CD4-positive, alpha-beta memory T cell (primary cell): ENCODE results near the gene SRGAP3. TPM values are rescaled to one million over a fixed set of nuclear protein-coding genes. Genes with fewer than 3 reads are reported as not detected.

ENCODE experiments used
- CTCF ChIA-PET: fragments of 350-600 bp; sonication (Branson Sonifier 250); formaldehyde crosslinking; loops from one replicate; lab custom pipeline; 2021; ENCODE audit warnings: inconsistent platforms; ENCODE audit not compliant: partially characterized antibody; lab: Charles Lee
- POLR2A ChIA-PET: fragments of 350-600 bp; sonication (Branson Sonifier 250); formaldehyde crosslinking; loops from one replicate; lab custom pipeline; 2021; ENCODE audit not compliant: partially characterized antibody; lab: Charles Lee
- DNase-seq, 5 donors: peaks; one replicate each; pipeline versions ENCODE4 v3.0.0 to v3.0.0-alpha.2; 2020 to 2022; ENCODE audit warnings: mixed read lengths in 1 of 5
- H3K27ac ChIP-seq: one replicate; pipeline ENCODE4 v1.7.0; 2013; ENCODE audit warnings: low read depth, low read length
- H3K27me3 ChIP-seq: 2 replicates; pipeline ENCODE4 v1.7.0; 2013; ENCODE audit warnings: mild to moderate bottlenecking, low read length, moderate library complexity; ENCODE audit not compliant: insufficient read depth
- H3K36me3 ChIP-seq: 2 replicates; pipeline ENCODE4 v1.7.0; 2013; ENCODE audit warnings: mild to moderate bottlenecking, low read length, moderate library complexity; ENCODE audit not compliant: insufficient read depth
- H3K4me1 ChIP-seq: 2 replicates; pipeline ENCODE4 v1.7.0; 2013; ENCODE audit warnings: mild to moderate bottlenecking, low read length, moderate library complexity; ENCODE audit not compliant: insufficient read depth
- H3K4me3 ChIP-seq, 2 donors: one replicate each; pipeline ENCODE4 v1.7.0; 2013; ENCODE audit warnings: low read length in 2 of 2, mild to moderate bottlenecking in 1 of 2
- H3K9me3 ChIP-seq, 2 donors: one replicate each; pipeline ENCODE4 v1.7.0; 2013; ENCODE audit warnings: low read length in 2 of 2, control low read depth in 1 of 2; ENCODE audit not compliant: control insufficient read depth in 1 of 2
- H3K27ac Mint-ChIP-seq, 7 donors: one replicate each; pipeline ENCODE4 v1.8.0; 2020 to 2021; ENCODE audit warnings: mixed read lengths in 7 of 7, mild to moderate bottlenecking in 6 of 7, inconsistent platforms in 3 of 7, moderate library complexity in 3 of 7
- H3K27me3 Mint-ChIP-seq, 2 donors: one replicate each; pipeline ENCODE4 v1.8.0; 2020 to 2021; ENCODE audit warnings: mixed read lengths in 2 of 2
- H3K36me3 Mint-ChIP-seq, 2 donors: one replicate each; pipeline ENCODE4 v1.8.0; 2020 to 2021; ENCODE audit warnings: mixed read lengths in 2 of 2, inconsistent platforms in 1 of 2, mild to moderate bottlenecking in 1 of 2
- H3K4me1 Mint-ChIP-seq, 4 donors: one replicate each; pipeline ENCODE4 v1.8.0; 2020 to 2021; ENCODE audit warnings: mixed read lengths in 4 of 4, mild to moderate bottlenecking in 1 of 4
- H3K4me3 Mint-ChIP-seq, 8 donors: one replicate each; pipeline ENCODE4 v1.8.0; 2020 to 2021; ENCODE audit warnings: mixed read lengths in 8 of 8, mild to moderate bottlenecking in 7 of 8, moderate library complexity in 6 of 8, inconsistent platforms in 3 of 8
- H3K9me3 Mint-ChIP-seq, 8 donors: one replicate each; pipeline ENCODE4 v1.8.0; 2020 to 2021; ENCODE audit warnings: mixed read lengths in 8 of 8, mild to moderate bottlenecking in 5 of 8, inconsistent platforms in 3 of 8, moderate library complexity in 1 of 8
- intact Hi-C: fragments of 100-400 bp; cut with micrococcal nuclease; formaldehyde crosslinking; loops from one replicate; pipeline ENCODE4 v1.15.1; 2023
- polyA plus RNA-seq, 2 donors: library from polyadenylated mRNA; unstranded; fragments of 300-500 nt; fragmentation: Illumina TruSeq; gene quantifications; one replicate each; pipeline ENCODE4 v1.2.3, GENCODE V29; 2021
- total RNA-seq, 2 experiments: library from RNA; stranded (reverse); gene quantifications; one replicate each; pipeline ENCODE4 v1.2.3, GENCODE V29; 2021

The SRGAP3 gene
- total and polyA plus RNA-seq, 4 experiments from 2014 or later = 0.35 to 2.4 (median 1.7) TPM

DNA sequence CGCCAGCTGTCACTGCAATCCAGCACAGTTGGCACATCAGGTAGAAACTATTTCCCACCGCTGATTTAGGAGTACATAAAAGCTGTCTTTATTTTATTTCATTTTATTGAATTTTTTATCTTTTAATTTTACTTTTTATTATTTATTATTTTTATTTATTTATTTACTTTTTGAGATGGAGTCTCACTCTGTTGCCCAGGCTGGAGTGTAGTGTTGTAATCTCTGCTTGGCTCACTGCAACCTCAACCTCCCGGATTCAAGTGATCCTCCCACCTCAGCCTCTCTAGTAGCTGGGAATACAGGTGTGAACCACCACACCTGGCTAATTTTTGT lies 31.0 kb downstream of the SRGAP3 start:
- intact Hi-C loops = no loop called here
- Mint-ChIP-seq H3K4me1 (no peaks in the 10 kb centered on the region), H3K9me3 (no peaks in the 10 kb centered on the region), H3K4me3 (no peak overlapping the region), H3K27ac (no peak overlapping the region), H3K36me3 (no peaks in the 10 kb centered on the region), H3K27me3 (no peaks in the 10 kb centered on the region)
- CTCF ChIA-PET = no interaction called here
- Histone ChIP-seq H3K4me3 (no peak overlapping the region), H3K27me3 (no peaks in the 10 kb centered on the region), H3K27ac (no peak overlapping the region), H3K4me1 (no peaks in the 10 kb centered on the region), H3K9me3 (no peaks in the 10 kb centered on the region), H3K36me3 (no peaks in the 10 kb centered on the region)
- DNase-seq = no peak
- POLR2A ChIA-PET = no interaction called here

DNA sequence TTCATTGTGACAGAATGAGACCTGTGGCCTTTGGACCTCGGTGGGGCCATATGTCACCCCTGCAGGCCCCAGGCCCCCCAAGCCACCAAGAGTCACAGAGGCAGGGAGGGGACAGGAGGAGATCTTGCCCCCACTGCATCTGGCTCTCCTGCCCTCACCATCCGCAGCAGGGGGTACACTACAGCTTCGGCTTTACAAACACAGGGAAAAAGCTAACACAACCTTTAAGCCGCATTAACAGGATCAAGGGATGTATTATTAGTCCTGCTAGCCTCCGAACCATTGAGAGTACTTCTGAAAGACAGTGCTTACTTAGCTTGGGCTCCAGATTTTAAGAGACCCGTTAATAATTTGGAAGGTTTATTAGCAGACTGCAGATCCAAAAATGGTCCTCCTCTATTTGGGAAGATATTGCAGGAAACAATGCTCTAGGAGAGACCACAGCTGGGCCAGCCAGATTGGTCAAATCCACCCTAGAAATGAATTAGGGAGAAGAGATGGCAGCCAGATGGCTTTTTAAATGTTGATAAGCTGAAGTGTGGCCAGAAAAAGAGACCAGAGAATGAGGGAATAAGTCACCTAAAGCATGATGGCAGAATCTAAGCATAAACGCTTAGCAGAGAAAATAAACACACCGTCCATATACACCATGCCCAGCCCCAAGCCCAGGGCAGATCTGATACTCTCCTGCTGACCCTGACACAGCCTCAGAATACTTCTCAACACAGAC lies 31.5 kb downstream of the SRGAP3 start:
- H3K27ac Mint-ChIP-seq = no peak overlapping the region

DNA sequence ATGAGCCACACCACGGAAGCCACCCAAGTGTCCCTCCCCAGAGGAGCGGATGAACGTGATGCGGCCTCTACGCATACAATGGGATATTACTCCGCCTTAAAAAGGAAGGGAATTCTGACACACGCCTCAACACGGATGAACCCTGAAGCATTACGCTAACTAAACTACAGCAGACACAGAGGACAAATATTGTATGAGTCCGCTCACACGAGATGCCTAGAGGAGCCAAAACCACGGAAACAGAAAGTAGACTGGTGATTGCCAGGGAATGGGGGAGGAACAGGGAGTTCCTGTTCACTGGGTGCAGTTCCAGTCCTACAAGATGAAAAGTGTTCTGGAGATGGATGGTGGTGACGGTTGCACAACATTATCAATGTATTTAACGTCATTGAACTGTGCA lies 32.7 kb downstream of the SRGAP3 start:
- Histone ChIP-seq H3K27me3 (no peaks in the 10 kb centered on the region), H3K4me1 (no peaks in the 10 kb centered on the region), H3K36me3 (no peaks in the 10 kb centered on the region), H3K9me3 (no peaks in the 10 kb centered on the region), H3K27ac (no peak overlapping the region), H3K4me3 (no peak overlapping the region)
- Mint-ChIP-seq H3K4me1 (no peaks in the 10 kb centered on the region), H3K27ac (peak overlapping the region in 1 of 7 donors; percentile 31), H3K36me3 (no peaks in the 10 kb centered on the region), H3K9me3 (no peaks in the 10 kb centered on the region), H3K27me3 (no peaks in the 10 kb centered on the region), H3K4me3 (no peak overlapping the region)
- ChIA-PET POLR2A (no interaction called here), CTCF (no interaction called here)
- intact Hi-C loops = no loop called here
- DNase-seq = no peak

More for the DNA sequence above, 31.5 kb downstream of the SRGAP3 start:
- ChIA-PET CTCF (no interaction called here), POLR2A (no interaction called here)
- Mint-ChIP-seq H3K27me3 (no peaks in the 10 kb centered on the region), H3K9me3 (no peaks in the 10 kb centered on the region), H3K4me1 (no peaks in the 10 kb centered on the region), H3K36me3 (no peaks in the 10 kb centered on the region), H3K4me3 (no peak overlapping the region)
- no peaks in the 10 kb centered on the region for H3K36me3 ChIP-seq
- no peak overlapping the region for H3K27ac ChIP-seq
- DNase-seq = no peak
- H3K27me3 ChIP-seq = no peaks in the 10 kb centered on the region
- no peaks in the 10 kb centered on the region for H3K9me3 ChIP-seq
- H3K4me1 ChIP-seq = no peaks in the 10 kb centered on the region
- intact Hi-C loops = no loop called here
- H3K4me3 ChIP-seq = no peak overlapping the region

DNA sequence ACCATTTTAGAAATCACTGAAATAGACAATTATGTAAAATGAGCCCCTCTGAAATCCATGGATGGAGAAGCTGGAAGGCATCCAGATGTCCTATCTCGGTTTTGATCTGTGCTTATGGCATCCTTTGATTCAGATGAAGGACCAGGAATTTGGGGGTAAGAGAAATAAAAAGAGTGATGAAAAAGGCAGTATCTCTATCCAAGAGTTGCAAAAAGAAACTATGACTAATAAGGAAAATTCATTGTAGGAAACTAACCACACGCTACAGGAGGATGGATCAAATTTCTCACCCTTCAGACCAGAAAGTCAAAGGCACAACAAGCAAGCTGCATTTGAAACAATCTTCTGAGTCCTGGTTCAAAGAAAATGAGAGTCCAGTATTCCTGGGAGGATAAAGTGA lies 34.8 kb downstream of the SRGAP3 start:
- no peaks in the 10 kb centered on the region for H3K9me3 ChIP-seq
- Mint-ChIP-seq H3K9me3 (no peaks in the 10 kb centered on the region), H3K27ac (no peak overlapping the region), H3K36me3 (no peaks in the 10 kb centered on the region), H3K4me3 (no peak overlapping the region), H3K4me1 (peaks cover 0 to 1% (median 0%) of the 10 kb centered on the region in 4 donors), H3K27me3 (no peaks in the 10 kb centered on the region)
- no peaks in the 10 kb centered on the region for H3K4me1 ChIP-seq
- no peak overlapping the region for H3K4me3 ChIP-seq
- DNase-seq = no peak
- CTCF ChIA-PET = no interaction called here
- no peak overlapping the region for H3K27ac ChIP-seq
- no peaks in the 10 kb centered on the region for H3K27me3 ChIP-seq
- no peaks in the 10 kb centered on the region for H3K36me3 ChIP-seq
- POLR2A ChIA-PET = no interaction called here
- intact Hi-C loops = no loop called here

DNA sequence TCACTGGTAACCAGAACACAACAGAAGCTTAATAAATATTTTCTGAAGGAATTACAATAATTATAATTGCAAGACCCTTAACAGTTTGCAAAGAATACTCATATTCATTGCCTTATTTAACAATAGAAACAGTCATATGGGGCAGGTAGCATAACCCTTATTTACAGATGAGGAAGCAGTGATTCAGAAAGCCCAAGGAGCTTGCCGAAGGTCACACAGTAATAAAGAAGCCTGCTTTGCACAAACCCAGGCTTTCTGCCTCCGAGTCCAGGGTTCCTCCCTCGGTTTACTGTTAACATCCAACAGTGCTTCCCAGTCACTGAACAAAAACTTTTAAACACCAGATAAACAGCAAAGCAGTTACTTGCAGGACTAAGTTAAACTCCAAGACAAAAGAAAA lies 35.3 kb downstream of the SRGAP3 start:
- H3K27me3 Mint-ChIP-seq = no peaks in the 10 kb centered on the region
- DNase-seq = no peak
- peaks cover 0 to 1% (median 0%) of the 10 kb centered on the region in 4 donors for H3K4me1 Mint-ChIP-seq
- POLR2A ChIA-PET = no interaction called here
- intact Hi-C loops = no loop called here
- Histone ChIP-seq H3K4me1 (no peaks in the 10 kb centered on the region), H3K36me3 (no peaks in the 10 kb centered on the region), H3K4me3 (no peak overlapping the region), H3K9me3 (no peaks in the 10 kb centered on the region), H3K27me3 (no peaks in the 10 kb centered on the region), H3K27ac (no peak overlapping the region)
- CTCF ChIA-PET = no interaction called here
- no peak overlapping the region for H3K4me3 Mint-ChIP-seq
- H3K27ac Mint-ChIP-seq = no peak overlapping the region
- H3K9me3 Mint-ChIP-seq = no peaks in the 10 kb centered on the region
- H3K36me3 Mint-ChIP-seq = no peaks in the 10 kb centered on the region

DNA sequence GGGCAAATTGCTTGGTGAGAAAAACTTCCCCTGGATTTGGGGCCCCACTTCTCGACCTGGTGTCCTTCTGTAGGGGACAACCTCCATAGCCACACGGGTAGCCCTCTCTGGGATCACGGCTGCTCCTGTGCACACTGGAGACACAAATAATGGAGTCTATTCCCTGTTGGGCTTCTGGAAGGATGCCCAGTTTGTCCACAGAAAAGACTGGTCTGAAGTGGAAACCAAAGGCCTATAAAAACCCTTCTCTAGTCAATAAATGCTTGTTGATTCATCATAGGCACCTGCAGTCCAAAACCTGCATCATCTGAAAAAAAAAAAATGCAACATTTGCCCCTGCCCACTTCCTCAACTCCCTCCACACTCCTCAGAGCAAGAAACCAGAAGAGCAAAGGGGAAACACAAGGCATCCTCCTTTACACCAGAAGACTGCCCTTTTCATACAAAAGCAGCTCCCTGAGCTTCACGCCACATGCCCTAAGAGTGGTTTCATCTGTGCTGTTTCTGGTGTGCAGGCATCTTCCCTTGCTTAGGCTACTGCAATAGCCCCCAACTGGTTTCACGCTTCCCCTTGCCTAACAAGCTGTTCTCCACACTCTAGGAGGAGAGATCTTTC lies 36.3 kb downstream of the SRGAP3 start:
- H3K27me3 Mint-ChIP-seq = no peaks in the 10 kb centered on the region
- H3K27ac Mint-ChIP-seq = no peak overlapping the region
- H3K27ac ChIP-seq = no peak overlapping the region
- no peaks in the 10 kb centered on the region for H3K4me1 ChIP-seq
- no peaks in the 10 kb centered on the region for H3K9me3 ChIP-seq
- CTCF ChIA-PET = no interaction called here
- H3K4me1 Mint-ChIP-seq = peaks cover 0 to 1% (median 0%) of the 10 kb centered on the region in 4 donors
- POLR2A ChIA-PET = no interaction called here
- H3K36me3 Mint-ChIP-seq = no peaks in the 10 kb centered on the region
- H3K27me3 ChIP-seq = no peaks in the 10 kb centered on the region
- H3K4me3 Mint-ChIP-seq = no peak overlapping the region
- H3K9me3 Mint-ChIP-seq = no peaks in the 10 kb centered on the region
- H3K36me3 ChIP-seq = no peaks in the 10 kb centered on the region
- no peak for DNase-seq
- intact Hi-C loops = no loop called here
- H3K4me3 ChIP-seq = no peak overlapping the region

DNA sequence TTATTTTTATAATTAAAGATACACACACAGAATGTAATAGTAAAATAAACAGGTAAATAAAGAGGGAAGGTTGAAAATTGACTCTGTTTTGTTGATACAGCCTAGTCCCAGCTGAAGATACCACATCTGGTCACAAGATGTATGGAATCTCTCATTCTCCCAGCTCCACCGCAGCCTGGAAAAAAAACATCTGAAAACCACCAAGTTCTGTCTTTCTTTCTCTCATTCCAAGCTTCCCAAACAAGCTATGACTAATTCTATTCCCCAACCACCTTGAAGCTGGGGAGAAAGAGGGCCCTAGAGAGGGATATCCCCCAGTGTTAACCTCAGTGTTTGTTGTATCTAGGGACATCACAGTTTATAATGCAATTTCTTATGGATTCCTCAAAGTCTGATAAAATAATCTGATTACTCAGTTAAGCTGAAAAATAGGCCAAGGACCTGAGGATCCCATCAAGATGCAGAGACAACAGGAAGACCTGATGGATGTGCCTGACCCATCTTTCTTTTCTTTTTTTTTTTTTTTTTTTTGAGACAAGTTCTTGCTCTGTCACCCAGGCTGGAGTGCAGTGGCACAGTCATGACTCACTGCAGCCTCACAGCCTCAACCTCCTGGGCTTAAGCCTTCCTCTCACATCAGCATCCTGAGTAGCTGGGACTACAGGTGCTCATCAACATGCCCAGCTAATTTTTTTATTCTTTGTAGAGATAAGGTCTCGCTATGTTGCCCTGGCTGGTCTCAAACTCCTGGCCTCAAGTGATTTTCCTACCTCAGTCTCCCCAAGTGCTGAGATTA lies 38.1 kb downstream of the SRGAP3 start:
- ChIA-PET POLR2A (no interaction called here), CTCF (interaction anchor here (1.5 kb wide), 1 partner anchor 12 kb away, joined by 3 read pairs; no protein-coding TSS in a partner anchor)
- no peaks in the 10 kb centered on the region for H3K27me3 ChIP-seq
- Mint-ChIP-seq H3K27me3 (no peaks in the 10 kb centered on the region), H3K27ac (no peak overlapping the region), H3K9me3 (no peaks in the 10 kb centered on the region), H3K4me3 (no peak overlapping the region), H3K4me1 (peaks cover 0 to 1% (median 0%) of the 10 kb centered on the region in 4 donors), H3K36me3 (no peaks in the 10 kb centered on the region)
- no peaks in the 10 kb centered on the region for H3K4me1 ChIP-seq
- intact Hi-C loops = no loop called here
- H3K9me3 ChIP-seq = no peaks in the 10 kb centered on the region
- no peak for DNase-seq
- H3K36me3 ChIP-seq = no peaks in the 10 kb centered on the region
- no peak overlapping the region for H3K27ac ChIP-seq
- no peak overlapping the region for H3K4me3 ChIP-seq
